ENCODE results near the gene SMS.

- TF ChIP-seq CTCF (conservative IDR thresholded peaks at IDR 0.05), result no peak
- TF ChIP-seq ZFX (IDR thresholded peaks at IDR 0.05), result no peak
Observed at GRCh38 chrX:21973321-21974010, 33.0 kb downstream of the SMS start.
